ENCODE measurements around the gene RBM12.

GRCh38 chr20:35664466-35665206, at the start of gene RBM12, which contains the start of gene CPNE1:
- TF ChIP-seq CTCF (IDR thresholded peaks at IDR 0.05) (peak in 1 of 5 experiments; percentile 34), POLR2A (IDR thresholded peaks at IDR 0.05) (peak; percentile 94 to 99)

Measured in tibial nerve (tissue), 3 donors.